ENCODE results near the gene CCDC3. TPM values are rescaled to one million over a fixed set of nuclear protein-coding genes. Genes with fewer than 3 reads are reported as not detected.

CCDC3 gene
- not detected in 2 replicates for total RNA-seq

GRCh38 chr10:13001041-13001886 lies at the start of gene CCDC3:
Gene CCDC3, minus strand, starts transcription at chr10:13001713. Its CDS starts 143 bp downstream, at chr10:13001570.

Small RNA genes within 50 kb of the gene (small RNA-seq; reads per million reads assigned to genes)
- gene RNA5SP300: not detected

Other genes starting within 250 kb of the CCDC3 start
- 50.8 and 55.5 TPM in 2 replicates for gene OPTN, start 98.5 kb upstream of the CCDC3 start, total RNA-seq
- 9.6 and 24.8 TPM in 2 replicates for gene MCM10, start 159.8 kb upstream of the CCDC3 start, total RNA-seq
- not detected in 2 replicates for gene UCMA, start 232.7 kb upstream of the CCDC3 start, total RNA-seq

All from subcutaneous preadipocyte (primary cell).